ENCODE results near the gene GPR107. TPM values are rescaled to one million over a fixed set of nuclear protein-coding genes. Genes with fewer than 3 reads are reported as not detected.

The GPR107 gene
- total RNA-seq, 2 donors from 2014 or later: 32.6 to 32.8 TPM

Other genes with a start within 250 kb of the GPR107 start
- gene TOR1A, start 229.8 kb upstream of the GPR107 start, total RNA-seq: 10 to 100 TPM; 53.5 to 54.7 TPM
- 10 to 100 TPM; 39.8 to 65.3 TPM for gene C9orf78, start 218.6 kb upstream of the GPR107 start, total RNA-seq
- 10 to 100 TPM; 34.7 to 44.3 TPM for gene USP20, start 218.4 kb upstream of the GPR107 start, total RNA-seq
- 100 to 1,000 TPM; 124 to 141 TPM for gene FNBP1, start 10.7 kb upstream of the GPR107 start, total RNA-seq
- gene NCS1, start 118.5 kb downstream of the GPR107 start, total RNA-seq: 10 to 100 TPM; 31.0 to 38.1 TPM
- gene HMCN2, start 211.9 kb downstream of the GPR107 start, total RNA-seq: not detected

All from natural killer cell treated with Interleukin-12 subunit alpha and Interleukin-12 subunit beta and Interleukin-15 and Interleukin-18, amount 100 ng/mL, for 72 hours (primary cell).